IPS DF 19.7 (cell line): ENCODE data around the gene RTN4RL2.

Experiments
- DNase-seq: peaks from one replicate; pipeline ENCODE4 v3.0.0-alpha.2; 2013; ENCODE audit warnings: low read depth, low spot score

The RTN4RL2 gene

DNA sequence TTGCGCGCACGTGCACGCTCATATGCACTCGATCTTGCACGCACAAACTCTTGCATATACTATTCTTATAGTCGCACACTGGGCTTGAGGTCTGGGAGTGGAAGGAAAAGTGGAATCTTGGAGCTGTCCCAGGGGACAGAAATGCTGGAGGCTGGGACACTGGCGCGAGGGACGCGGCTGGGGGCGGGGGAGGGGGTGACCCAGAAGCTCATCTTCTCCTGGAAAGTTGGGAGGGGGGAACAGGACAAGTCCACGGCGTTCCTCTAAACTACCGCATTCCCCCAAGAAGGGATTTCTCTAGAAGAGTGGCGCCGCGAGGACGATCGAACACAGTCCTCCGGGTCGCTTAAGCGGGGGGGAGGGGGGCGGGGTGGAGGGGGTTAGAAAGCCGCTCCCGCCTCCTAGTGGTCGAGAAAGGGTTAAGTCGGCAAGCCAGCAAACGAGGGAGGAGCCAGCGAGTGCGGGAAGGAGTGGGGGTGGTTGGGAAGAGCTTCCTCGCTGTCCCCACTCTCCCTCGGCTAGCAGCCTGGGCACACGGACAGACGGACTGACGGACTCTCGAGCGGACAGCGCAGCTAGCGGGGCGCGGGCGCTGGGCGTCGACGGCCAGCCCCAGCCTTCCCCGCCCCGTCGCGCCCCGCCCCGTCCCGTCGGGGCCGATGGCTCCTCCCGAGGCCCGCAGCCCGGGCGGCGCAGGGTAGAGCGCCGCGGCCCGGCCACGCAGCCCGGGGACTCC, at the start of gene RTN4RL2:
Gene RTN4RL2 (plus strand): TSS at position 507 of the 736 bp plus-strand sequence. CDS start 338 bp downstream, outside the sequence.
- DNase-seq: no peak

DNA sequence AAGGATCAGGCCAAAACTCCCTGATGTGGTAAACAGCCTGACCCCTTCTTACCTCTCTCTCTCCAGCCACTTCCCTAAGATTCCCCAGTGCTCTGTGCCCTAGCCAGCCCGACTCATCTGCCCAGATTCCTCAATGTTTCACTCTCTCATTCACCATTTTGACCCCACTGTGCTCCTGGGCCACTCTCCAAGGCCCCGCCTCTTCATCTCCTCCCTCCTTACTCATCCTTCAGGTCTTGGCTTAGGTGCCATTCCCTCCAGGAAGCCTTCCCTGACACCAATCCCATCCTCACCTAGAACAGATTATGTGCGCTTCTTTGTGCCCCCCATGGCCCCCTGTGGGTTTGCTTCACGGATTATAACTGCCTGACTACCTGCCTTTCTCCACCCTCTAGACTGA, 46.6 kb upstream of the RTN4RL2 start:
- DNase-seq: no peak

DNA sequence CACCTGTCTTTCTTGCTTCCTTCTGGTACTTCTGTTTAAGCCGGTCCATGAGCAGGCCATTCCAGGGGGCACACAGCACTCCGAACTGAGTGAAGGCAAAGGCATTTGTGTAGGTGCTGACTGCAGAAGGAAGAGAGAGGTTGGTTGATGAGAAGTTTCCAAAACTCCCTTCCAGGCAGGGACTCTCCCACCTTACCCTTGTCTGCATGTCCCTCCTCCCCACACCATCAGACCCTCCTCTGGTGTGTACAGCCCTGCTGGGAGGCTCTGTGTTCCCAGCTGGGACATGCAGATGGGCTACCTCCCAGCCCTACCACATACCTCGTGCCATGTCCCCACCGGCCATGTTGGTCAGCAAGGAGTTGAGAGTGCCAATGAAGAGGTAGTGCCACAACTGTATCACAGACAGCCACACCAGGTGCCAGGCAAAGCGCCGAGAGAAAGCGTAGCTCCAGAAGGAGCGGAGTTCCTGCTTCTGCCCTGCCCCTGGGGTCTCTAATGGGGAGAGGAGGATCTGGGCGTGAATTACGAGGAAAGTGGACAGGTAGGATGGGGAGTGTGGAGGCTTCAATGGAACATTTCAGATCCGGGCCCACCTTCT, 45.6 kb upstream of the RTN4RL2 start:
- DNase-seq: no peak

DNA sequence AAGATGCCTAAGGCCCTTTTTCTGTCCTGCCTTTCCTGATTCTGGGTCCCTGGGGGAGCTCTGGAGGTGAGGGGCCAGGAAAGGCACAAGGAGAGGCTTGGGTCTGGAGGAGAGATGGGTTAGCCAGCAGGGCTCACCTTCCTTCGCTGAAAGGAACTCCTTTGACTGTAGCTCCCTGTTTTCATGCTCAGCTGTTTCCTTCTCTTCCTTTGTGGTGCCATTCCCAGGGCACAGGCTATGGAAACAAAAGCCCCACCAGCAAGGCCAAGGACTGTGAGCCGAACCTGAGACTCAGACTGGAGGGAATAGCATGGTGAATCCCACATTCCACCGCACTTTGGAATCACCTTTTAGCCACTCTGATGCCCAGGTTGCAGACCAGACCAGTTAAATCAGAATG, 43.9 kb upstream of the RTN4RL2 start:
- DNase-seq: no peak

DNA sequence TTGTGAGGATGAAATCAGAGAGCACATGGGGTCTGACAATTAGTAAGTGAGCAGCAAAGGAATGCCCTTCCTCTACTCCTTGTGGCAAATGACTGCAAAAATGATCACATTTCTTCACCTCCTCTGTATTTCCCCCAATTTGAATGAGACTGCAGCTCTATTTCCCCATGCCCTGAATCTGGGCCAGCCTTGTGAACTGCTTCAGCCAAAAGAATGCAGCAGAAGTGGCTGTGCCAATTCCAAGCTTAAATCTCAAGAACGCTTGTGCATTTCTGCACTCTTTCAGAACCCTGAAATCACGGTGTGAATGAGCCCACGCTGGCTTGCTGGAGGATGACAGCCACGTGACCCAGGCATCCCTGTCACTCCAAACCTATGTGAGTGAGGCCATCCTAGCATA, 43.3 kb upstream of the RTN4RL2 start:
- DNase-seq: no peak

DNA sequence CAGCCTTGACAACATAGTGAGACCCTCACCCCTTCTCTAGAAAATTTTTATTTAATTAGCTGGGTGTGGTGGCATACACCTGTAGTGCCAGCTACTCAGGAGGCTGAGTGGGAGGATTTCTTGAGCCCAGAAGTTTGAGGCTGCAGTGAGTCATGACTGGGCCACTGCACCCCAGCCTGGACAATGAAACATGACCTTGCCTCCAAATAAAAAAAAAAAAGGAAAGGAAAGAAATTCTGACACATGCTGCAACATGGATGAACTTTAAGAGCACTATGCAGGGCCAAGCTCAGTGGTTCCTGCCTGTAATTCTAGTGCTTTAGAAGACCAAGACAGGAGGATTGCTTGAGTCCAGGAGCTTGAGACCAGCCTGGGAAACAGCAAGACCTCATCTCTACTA, 42.2 kb upstream of the RTN4RL2 start:
- DNase-seq: no peak

DNA sequence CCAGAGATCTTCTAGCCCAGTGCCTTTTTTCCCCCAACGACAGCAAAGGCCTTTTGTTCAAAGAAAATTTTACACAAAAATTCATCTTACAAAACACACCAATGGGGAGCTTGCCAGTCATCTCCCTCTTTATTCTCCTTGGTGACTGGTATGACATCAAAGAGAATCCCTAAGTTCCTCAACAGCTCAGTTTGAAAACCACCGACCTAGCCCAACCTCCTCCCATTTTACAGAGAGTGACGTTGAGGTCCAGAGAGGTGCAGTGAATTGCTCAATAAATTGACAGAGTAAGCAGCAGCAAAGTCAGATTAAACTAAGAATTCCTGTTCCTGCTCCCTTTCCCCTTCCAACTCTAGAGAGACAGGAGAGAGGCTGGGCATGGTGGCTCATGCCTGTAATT, 41.2 kb upstream of the RTN4RL2 start:
- DNase-seq: no peak

DNA sequence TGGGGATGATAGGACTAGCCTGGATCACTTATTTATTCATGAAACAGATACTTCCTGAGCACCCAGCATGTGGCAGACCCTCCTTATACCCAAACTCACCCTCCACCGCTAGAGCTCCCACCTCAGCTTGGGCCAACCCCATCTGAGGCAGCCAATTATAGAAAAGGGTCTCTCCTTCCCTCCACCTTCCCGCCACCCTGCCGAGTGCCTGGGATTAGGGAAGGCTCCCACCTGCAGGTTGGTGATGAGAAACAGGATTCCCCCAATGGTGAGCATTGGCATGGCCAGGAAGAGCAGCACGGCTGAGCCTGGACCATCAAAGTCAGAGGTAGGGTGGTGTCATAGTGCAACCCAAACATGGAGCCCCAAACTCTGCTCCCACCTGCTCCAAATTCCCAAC, 39.3 kb upstream of the RTN4RL2 start:
- DNase-seq: no peak

DNA sequence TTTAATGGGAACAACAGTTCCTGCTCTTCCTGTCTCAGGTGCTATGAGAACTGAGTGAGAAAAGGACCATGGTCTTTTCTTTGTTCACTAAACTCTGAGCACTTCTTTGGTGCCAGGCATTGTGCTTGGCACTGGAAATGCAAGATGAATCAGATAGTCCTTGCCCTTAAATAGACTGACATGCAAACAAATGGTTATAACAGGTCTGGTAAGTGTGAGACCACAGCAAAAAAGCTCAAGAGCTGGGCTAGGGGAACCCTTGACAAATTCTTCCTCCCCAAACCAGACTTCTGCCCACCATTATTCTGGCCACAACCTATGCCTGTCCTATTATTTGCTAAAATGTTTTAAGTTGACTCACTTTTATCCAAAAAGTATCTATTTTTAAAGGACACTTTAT, 38.5 kb upstream of the RTN4RL2 start:
- DNase-seq: no peak

DNA sequence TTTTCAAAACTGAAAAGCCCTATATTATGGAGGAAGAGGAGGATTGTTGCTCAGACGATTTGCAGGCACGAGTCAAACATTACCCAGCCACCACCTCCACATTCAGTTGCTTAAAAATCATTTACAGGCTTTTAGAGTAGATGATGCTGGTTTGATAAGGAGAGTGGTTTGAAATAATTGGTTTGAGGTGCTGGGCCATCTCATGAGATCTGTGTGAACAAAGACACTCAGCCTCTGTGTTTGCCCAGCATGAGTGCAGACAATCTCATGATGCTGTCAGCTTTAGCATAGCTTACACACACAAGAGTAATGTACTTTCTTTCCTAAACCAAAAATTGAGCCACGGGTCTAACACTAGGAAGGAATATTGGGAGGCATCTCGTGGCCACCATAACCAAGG, 37.7 kb upstream of the RTN4RL2 start:
- no peak for DNase-seq

DNA sequence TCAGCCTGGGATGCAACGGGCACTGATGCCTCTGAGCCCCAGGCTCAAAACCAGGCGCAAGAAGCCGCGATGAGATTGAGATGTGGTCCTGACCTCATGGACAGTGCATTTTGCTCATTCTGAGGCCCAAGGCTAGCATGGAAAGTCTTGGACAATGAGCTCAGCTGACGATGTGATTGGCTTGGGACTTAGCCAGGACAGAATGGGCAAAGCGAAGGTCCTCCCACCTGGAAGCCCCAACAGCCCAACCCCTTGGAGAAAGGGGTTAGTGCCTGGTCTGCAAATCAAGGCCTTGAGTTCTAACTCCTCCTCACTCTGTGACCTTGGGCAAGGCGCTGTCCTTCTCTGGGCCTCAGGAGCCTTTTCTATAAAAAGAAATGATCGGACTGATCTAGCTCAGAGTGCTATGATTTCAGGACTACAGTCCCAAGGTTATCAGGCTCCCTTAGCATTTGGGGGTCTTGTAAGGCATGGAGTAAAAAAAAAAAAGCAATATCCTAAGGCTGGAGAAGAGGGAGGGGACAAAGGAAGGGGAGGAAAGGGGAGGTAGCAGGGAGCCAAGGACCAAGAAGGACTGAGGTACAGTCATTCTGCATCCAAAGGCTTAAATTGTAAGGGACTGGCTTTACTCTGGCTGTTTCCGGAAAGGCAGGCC, 36.1 kb upstream of the RTN4RL2 start:
- DNase-seq: no peak

DNA sequence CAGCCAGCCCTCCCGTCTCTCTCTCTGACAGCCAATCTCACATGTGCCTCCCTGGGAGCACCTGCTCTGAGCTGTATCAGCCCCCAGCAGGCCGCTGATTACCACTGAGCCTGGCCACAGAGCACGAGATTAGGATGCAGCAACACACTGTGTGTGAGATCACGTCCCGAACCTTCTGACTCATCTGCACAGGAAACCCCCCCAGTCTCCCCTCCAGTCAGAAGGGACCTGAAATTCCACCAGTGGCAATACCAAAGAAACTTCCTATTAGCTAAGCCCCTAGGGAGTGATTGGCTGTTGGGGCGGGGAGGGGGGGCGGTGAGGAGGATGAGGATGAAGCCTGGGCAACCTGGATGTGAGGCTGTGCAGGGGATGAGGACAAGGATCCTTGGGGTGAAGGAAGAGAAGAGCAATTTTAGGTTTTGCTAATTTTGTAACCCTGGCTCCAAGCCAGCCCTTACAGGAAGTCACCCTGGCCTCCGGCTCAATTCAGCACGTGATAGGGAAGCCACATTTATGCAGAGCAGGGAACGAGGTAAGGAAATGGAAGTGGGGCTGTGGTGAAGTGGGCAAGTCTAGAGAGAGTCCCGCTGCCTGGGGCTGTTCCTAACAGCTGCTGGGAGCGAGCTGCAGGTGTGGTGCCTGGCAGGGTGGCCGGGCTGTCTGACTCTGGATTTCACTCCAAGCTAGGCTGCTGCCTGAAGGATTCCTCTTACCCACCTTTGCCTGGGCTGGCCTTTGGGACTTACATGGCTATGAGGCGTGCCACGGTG, 35.4 kb upstream of the RTN4RL2 start:
- DNase-seq: no peak

DNA sequence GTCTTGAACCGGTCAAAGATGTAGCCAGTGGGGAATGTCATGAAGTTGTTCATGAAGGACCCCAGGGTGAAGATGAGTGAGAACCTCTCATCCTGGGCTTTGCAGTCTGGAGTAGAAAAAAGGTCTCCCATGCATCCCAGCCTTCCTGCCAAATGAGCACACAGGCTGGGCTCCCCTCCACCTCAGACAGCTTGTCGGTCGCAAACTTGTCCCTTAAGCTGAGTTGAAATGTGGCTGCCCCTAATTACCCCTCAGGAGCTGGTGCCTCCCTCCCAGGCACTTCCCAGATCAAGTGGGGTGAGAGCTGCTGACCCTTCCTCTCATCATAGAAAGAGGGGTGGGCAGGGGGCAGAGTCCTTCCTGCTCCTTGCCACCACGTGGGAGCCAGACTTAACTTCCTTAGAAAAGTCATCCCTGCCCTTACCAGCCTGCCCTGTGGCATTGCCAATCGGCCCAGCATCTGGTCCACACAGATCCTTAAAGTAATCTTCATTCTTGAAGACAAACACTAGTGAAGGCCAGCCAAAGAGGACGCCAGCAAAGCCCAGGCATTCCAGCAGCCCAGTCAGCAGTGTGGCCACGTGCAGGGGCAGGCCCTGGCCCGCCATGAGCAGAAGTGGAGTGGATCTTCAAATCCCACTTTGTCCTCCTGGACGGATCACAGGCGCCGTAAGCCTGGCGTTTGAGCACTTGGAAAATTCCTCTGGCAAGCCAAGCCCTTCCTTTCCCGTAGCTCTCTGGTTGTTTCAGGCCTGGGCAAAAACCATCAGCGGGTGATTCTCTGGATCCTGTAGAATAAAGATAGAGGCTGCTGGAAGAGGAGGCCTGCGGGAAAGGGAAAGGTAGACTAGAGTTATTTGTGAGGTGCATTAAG, 34.5 kb upstream of the RTN4RL2 start:
- no peak for DNase-seq

DNA sequence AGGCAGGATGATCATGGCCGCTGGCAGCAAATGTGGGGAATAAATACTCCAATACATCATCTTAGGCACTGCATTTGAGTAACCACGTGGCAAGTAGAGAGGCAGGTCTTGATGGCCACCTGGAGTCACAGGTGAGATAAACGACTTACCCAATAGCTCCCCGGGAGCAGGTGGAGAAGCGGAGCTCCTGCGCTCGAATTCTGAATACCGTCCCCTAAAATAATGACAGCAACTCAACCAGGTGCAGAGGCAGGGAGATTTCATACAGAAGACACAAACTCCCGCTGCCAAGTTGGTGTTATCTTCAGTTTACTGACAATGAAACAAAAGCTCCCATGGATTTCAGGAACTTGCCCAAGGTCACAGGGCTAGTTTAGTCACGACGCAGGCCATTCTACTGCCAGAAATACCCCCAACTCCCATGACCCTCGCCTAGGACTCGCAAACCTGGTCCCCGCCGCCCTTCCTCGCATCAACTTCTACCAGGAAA, 33.8 kb upstream of the RTN4RL2 start:
- no peak for DNase-seq

DNA sequence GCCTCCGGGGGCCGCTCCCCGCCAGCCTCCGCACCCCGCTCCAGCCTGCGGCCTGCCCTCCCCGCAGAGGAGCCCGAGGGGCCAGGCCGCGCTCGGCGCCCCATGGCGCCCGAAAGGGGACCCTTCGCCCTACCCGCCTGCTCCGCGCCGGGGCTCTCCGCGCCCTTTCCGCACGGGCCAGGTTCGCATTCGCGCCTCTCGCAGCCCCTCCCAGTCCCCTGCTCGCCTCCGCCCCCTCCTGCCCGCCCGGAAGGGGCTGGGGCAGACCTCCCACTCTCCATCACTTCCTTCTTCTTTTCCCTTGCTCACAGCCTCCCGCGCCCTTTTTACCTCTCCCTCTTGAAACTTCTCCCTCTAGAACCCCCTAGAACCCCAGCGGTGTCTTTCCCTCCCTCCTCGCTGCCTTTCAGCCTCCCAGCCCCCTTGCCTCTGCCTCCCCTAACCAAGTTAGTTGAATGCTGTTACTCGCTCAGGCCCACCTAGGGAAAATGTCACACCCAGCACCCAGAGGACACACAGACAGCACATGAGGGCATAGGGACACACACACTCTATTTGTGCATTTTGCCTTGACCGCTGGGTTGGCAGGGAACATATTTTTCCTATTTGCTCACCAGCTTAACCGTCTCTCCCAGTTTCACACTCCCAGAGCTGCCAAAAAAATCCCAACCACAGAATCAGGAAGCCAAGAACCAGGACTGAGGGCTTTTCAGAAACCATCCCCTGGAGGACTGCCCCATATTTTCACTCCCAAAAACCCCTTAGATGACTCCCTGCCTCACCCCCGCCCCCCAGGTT, 33.2 kb upstream of the RTN4RL2 start, which contains the start of gene SLC43A3:
Gene SLC43A3 (minus strand): TSS at position 193 of the 798 bp plus-strand sequence. CDS start 949 bp downstream, outside the sequence.
- DNase-seq: peak; percentile 40

DNA sequence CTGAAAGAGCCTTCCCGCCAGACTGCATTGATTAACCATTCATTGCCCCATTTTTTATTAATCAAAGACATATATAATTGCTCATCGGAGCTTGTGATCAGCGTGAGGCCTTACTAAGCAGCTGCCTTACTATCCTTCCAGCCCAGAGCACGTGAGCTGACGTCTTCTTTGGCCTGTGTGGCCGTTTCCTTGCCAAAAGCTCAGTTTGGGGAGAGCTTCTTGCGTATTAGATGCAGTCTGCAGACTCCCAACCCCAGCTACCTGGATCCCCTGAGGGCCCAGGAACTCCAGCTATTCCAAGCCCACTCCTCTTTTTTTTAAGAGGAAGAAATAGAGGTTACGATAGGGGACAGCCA, 32.6 kb upstream of the RTN4RL2 start:
- no peak for DNase-seq

DNA sequence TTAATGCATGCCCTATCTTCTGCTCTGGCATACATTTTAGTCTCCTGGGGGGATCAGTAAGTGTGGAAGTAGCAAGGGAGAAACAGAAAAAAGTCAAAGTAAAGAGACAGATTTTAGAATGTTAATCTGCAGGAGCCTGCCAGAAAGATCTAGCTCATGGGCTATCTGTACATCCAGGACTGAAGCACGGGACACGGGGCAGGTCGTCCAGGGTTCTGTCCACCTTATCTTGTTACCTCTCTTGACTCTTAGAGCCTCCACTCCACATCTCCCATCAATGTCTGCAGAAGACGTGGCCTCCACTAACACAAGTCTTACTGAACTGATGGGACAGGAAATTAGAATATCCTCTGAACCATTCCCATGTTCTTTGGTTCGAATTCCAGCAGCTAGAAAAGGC, 31.7 kb upstream of the RTN4RL2 start:
- no peak for DNase-seq

DNA sequence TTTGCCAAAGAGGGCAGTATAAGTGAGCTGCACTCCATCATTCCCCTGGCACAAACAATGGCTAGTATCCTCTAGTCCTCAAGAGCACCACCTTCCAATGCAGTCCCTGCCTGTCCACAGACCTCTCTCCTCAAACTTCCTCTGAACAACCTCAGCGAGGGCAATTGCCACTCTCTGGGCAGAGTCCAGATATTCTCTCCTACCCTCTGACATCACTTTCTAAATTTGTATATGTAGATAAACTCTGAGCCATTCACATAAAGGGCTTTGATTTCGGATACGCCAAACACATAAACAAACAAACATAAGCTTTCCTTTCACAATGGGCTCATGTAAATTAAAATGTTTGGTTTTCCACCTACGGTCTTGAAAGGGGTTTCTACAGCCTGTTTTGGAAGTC, 30.4 kb upstream of the RTN4RL2 start:
- DNase-seq: no peak

DNA sequence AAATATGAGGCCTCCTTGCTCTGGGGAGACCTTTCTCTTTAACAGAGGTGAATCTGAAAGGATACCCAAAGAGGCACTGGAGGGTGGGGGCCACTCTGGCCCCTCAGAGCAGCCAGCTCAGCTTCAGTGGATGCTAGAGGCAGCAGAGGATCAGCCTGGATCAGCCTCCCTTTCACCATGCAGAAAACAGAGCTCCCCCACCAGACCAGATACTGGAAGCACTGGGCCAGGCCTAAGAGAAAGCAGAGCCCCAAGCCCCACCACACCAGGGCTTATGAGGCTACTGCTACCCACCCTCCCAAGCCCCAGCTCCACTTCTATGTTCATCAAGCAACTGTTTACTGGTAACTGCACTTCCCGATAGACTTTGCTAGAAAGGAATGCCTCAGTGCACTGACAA, 29.4 kb upstream of the RTN4RL2 start:
- DNase-seq: no peak

DNA sequence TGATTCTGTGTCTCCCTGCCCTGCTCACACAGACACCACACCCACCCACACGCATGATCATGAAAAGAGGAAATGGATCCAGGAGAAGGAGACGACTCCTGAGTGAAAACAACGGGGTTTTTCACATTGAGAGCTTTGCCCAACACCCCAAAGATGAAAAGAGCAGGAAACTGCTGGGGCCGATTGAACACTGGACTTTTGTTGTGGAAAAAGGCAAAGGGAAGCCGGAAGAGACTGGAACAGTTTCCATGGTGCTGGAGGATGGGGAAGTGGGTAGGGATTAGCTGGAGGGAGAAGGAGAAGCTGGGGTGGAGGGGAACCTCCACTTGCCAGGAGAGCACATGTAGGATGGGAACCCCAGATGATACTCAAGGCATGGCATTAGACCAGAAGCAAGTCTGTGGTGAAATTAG, 28.2 kb upstream of the RTN4RL2 start:
- no peak for DNase-seq
